Hematopoietic multipotent progenitor cell treated with erythropoietin and hydrocortisone succinate and interleukin-3 and kit ligand, for 8 days (in vitro differentiated cells): ENCODE data around the gene GUCY1A2.

Experiments used
- DNase-seq: peaks from one replicate; pipeline ENCODE4 v3.0.0-alpha.2; 2015

Gene GUCY1A2

GRCh38 chr11:106727256-106727655 lies 291.0 kb downstream of the GUCY1A2 start:
- DNase-seq = no peak

DNA sequence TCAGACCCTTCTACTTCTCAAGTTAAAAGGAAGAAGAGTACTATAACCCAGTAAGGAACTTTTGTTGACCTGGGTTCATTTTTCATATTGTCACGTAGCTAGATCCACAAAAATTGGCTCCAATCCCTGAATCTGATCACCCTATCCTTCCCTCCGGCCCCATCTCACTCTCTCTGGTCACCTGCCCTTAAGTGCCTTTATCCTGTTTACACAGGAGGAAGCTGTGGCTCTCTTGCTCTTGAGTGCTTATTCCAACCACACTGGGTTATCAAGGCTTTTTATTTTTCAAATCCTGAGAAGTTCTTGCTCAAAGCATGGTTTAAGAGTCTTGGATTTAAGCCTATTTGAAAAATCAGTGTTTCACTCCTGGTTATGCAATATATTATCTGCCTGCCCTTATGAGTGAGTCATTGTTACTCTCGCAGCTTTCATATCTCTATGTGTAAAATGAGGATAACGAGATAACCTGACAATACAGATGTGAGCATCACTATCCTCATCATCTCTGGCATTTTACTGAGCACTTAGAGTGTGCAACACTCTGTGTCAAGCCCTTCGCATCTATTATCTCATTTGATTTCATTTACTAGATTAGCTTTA lies 293.9 kb downstream of the GUCY1A2 start:
- DNase-seq = no peak

GRCh38 chr11:106723071-106723470 lies 295.2 kb downstream of the GUCY1A2 start:
- DNase-seq = no peak

DNA sequence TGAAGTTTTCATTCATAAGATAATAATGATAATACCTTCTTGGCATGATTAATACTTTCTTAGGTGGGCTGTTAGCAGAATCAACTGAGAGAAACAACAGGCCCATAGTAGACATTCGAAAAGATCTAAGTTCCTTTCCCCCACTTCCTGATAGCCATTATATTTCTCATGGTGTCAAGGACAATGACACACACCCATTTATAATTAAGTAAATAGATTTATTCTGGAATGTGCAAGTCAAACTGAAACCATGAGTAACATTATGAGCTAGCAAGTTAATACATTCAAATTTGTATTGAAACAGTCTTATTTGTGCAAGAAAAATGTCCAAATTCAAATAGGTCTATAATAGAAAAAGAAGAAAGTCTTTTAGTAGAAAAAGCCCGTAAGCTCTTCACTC lies 301.1 kb downstream of the GUCY1A2 start:
- no peak for DNase-seq

DNA sequence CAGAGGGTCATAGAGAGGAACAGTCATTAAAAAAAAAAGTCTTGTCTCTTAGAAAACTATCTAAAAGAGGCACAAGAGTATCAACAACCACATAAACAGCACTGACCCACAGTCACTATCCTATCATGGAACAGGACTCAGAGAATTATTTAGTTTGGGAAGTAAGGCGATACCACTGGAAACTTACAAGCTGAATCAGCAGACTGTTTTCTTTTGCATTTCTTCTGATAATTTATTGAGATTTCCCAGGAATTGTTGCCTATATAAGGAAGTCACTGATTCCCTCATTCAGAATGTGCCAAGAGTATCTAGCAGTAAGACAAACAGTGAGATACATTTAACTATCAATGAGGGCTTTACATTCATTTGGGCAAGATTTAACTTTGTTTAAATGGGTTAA lies 304.1 kb downstream of the GUCY1A2 start:
- DNase-seq = no peak

GRCh38 chr11:106708348-106708747 lies 309.9 kb downstream of the GUCY1A2 start:
- DNase-seq = no peak

GRCh38 chr11:106706355-106706754 lies 311.9 kb downstream of the GUCY1A2 start:
- DNase-seq = no peak

DNA sequence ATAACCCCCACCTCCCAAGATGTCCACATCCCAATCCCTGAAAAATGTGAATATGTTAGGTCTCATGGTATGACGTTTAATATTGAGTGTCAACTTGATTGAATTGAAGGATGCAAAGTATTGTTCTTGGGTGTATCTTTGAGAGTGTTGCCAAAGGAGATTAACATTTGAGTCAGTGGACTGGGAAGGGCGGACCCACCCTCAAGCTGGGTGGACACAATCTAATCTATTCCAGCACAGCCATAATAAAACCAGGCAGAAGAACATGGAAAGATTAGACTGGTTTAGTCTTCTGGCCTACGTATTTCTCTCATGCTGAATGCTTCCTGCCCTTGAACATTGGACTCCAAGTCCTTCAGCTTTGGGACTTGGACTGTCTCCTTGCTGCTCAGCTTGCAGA lies 315.5 kb downstream of the GUCY1A2 start:
- no peak for DNase-seq

DNA sequence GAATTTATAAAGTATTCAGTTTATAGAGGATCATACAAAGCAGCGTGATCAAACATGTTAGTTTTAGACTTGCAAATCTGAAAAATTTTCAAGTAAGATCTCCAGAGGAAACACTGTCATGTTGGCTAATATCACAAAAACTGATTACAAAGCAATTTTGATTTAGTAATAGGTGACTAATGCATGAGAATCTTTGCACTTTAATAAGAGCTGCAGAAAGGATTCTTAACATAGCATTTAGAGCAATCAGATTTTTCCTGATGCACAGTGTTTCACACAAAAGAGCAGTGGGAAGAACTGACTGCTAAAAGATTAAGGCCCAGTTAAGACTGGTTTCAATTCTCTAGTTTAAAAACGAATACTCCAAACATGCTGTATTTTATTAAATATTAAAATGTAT lies 321.2 kb downstream of the GUCY1A2 start:
- DNase-seq = no peak

DNA sequence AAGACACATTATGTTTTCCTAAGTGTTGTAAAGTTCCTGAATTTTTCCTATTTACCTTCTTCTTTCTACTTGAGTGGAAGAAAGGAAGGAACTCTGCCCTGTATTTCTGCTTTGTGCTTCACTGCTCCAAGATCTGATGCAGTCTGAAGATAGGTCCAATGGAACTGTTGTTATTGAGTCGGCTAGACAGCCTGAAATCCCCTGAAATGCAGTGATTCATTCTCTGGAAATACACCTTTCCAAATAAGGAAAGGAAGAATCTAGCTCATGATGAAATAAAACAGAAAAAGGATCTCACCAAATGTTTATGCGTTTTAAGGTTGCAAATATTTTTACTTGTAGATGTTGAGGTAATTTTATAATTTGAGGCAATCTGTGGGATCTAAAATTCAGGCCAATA lies 322.8 kb downstream of the GUCY1A2 start:
- no peak for DNase-seq

GRCh38 chr11:106694501-106694900 lies 323.8 kb downstream of the GUCY1A2 start:
- no peak for DNase-seq

GRCh38 chr11:106691807-106692365 lies 326.4 kb downstream of the GUCY1A2 start:
- DNase-seq = no peak

DNA sequence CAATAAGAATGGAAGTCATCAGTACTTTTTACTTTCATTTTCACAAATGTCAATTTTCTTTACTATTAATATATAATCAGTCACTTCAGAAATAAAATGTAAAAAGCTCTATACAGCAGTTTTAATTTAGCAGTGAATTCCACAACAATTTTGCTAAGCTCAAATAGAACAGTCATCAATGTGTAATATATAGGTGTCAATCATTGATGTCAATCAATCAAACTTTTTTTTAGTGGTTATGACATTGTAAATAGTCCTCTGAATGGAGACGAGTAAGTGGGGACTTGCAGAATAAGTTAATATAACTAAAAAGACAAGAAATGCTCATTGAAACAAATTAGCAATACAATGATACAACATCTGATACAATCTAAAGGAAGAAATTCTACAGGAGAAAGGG lies 327.4 kb downstream of the GUCY1A2 start:
- no peak for DNase-seq

DNA sequence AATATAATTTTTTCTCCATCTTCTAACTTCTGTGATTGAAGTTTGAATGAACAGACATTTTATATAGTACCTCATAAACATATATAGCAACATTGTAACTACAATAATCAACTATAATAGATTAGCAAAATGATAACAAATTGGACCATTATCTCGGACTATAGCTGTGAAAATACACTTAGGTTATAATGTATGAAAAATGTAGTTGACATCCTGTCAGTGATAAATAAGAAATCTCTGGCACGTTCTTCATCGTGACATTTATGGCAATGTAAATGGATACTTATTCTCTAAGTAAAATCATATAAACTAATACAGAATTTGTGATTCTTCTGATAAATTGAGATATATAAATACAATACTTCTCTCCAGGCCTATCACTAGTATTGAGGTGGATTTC lies 333.3 kb downstream of the GUCY1A2 start:
- DNase-seq = no peak

DNA sequence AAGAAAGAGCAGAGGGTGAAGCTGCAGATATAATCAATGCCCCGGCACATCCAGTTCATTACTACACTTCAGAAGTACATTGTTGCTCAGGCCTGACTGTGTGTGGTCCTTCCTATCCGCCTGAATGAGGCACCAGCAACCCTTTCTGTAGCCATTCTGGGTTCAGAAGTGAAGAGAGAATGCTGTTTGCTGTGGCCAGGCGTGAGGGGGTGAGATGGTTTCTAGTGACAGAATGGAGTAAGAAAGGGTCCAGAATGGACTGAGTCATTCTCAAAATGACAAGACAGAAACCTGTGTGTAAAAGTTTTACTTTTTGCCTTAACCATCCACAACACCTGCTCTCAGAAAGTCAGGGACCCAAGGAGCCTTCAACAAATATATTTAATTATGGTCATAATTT lies 334.8 kb downstream of the GUCY1A2 start:
- DNase-seq = no peak

DNA sequence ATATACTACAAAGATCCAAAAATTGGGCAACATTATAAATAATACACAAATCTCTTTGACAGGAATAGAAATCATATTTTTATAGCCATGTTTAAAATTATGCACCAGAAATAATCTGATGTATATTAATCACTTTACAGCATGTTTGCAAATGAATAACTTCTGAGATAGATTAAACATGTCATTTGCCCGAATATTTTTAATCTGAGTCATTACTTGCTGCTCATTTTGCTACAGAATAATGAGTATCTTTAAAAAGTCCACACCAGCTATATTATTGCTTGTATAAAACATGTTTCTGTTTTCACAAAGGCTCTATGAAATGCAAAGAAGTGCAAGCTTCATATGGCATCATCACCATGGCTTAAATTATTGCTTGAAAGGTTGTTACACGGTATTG lies 336.8 kb downstream of the GUCY1A2 start:
- no peak for DNase-seq

DNA sequence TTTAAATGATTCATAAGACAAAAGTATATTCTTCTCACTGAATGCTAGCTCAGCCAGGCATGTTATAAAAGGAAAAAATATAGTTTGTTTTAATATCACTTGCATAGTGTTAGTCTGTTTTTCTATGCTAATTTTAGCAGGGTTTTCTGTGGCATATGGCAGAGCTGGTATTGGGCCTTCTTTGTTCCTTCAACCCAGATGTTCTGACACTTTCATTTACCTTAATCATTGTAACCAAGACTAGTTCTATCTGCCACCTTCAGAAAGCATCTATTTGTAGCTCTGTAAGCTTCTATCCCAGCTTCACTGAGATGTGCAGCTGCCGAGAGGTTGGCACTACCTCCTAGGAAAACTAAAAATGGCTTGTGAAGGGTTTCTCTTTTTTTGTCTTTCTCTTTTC lies 338.7 kb downstream of the GUCY1A2 start:
- DNase-seq = no peak

GRCh38 chr11:106679181-106679580 lies 339.1 kb downstream of the GUCY1A2 start:
- DNase-seq = no peak

DNA sequence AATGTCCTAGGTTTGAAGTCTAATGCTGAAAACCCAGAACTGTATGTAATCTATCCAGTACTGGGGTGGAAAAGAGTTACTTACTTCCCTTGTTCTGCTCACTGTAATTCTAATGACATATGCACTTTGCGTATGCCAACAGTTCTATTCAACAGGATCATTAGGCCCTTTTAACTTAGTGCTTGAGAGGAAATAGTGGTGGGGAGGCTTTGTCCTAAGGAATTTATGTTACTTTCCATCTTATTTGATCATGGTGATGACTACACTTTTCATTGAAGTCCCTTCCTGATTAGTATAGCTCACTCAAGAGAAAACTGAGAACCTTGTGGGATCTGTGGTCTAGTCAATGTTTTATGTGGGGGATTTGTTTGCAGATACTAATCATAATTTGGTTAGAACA lies 348.2 kb downstream of the GUCY1A2 start:
- DNase-seq = no peak

DNA sequence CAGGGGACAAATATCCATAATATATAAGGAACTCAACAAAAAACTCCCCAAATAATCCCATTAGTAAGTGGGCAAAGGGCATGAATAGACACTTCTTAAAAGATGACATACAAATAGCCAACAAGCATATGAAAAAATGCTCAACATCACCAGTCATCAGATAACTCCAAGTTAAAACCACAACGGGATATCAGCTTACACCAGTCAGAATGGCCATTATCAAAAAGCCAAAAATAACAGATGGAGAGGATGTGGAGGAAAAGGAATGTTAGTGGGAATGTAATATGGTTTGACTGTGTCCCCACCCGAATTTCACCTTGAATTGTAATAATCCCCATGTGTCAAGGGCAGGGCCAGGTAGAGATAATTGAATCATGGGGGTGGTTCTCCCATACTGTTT lies 350.1 kb downstream of the GUCY1A2 start:
- peak; percentile 3 for DNase-seq

- no peak for DNase-seq
Measured at GRCh38 chr11:106656646-106657045, 361.6 kb downstream of the GUCY1A2 start.

DNA sequence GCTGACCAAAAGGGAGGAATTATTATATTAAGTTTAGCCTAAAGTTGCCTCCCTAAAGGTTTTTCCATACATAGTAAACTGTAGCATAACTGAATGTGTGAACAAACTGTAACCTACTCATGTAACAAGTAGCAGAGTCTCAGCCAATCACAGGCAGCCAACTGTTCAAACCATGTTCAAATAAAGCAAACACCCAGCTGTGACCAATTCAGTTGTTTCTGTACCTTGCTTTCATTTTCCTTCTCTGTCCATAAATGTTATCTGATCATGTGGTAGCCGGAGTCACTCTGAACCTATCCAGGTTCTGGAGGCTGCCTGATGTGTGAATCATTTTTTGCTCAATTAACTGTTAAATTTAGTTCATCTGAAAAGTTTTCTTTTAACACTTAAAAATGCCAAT lies 373.5 kb downstream of the GUCY1A2 start:
- DNase-seq = no peak

GRCh38 chr11:106642331-106642730 lies 375.9 kb downstream of the GUCY1A2 start:
- no peak for DNase-seq

GRCh38 chr11:106632283-106632682 lies 386.0 kb downstream of the GUCY1A2 start:
- DNase-seq = no peak

DNA sequence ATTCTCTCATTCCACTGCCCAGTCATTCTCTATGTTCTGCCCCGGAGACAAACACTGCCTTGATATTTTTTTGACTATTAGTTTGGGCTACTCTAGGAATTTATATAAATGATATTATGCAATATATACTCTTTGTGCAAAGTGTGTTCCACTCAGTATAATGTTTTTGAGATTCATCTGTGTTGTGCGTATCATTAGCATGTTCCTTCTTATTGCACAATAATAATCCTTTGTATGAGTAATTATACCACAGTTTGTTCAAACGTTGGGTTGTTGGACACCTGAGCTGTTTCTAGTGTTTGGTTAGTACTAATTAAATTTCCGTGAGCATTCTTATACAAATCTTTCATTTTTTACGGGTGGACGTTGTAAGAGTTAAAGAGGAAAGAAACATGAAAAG lies 390.6 kb downstream of the GUCY1A2 start:
- no peak for DNase-seq
